NCI-H2081 (cell line): ENCODE data around the gene LRR1.
A peak's percentile ranks its signal among the peaks of the same experiment; 100 is the strongest.
"Not testable (repeated sequence)": the region's sequence is repeated elsewhere in the genome, so short reads cannot be mapped to it uniquely, and the experiment has no call there.

Source experiments
- DNase-seq, 2 experiments: peaks; one replicate each; lab custom pipeline; 2025; lab: John Stamatoyannopoulos, UW

The LRR1 gene

DNA sequence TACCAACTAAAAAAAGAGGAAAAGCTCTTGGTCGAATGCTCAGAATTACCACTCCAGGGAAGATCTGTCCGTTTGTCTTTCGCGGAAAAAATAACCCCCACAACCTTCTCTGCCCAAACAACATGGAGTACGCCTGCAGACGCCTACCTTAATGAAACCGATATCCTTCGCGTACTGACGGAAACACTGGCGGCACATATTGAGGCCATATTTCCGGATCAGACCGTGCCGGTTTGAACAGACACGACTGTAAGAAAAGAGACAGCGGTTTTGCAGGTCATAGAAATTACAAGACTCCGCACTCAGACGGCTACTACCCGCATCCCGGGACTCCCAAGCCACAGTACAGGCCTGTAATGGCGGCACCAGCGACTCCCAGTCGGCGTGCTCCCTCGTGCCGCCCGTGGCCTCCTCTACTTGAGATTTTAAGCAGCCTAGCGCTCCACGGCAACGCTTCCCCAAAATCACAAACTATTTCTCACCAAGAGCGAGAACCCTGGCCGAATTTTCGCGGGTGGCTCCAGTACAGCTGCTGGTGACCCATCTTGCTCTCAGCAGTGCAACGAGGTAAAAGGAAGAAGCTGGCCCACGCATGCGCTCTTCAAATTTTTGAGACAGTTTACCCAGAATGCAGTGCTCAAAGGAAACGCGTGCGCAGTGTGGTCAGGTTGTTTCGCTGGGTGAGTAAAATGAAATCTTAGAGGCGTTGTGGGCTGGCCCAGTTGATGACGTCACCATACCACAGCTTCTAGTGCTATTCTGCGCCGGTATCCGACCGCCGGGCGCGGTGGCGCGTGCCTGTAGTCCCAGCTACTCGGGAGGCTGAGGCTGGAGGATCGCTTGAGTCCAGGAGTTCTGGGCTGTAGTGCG is 12.7 kb upstream of the LRR1 start, which contains the start of gene RPS29:
RPS29 (minus strand) TSS at position 578 of the 870 bp plus-strand sequence; CDS start at position 544, 34 bp downstream.
- DNase-seq, result peak; percentile 98 to 99

DNA sequence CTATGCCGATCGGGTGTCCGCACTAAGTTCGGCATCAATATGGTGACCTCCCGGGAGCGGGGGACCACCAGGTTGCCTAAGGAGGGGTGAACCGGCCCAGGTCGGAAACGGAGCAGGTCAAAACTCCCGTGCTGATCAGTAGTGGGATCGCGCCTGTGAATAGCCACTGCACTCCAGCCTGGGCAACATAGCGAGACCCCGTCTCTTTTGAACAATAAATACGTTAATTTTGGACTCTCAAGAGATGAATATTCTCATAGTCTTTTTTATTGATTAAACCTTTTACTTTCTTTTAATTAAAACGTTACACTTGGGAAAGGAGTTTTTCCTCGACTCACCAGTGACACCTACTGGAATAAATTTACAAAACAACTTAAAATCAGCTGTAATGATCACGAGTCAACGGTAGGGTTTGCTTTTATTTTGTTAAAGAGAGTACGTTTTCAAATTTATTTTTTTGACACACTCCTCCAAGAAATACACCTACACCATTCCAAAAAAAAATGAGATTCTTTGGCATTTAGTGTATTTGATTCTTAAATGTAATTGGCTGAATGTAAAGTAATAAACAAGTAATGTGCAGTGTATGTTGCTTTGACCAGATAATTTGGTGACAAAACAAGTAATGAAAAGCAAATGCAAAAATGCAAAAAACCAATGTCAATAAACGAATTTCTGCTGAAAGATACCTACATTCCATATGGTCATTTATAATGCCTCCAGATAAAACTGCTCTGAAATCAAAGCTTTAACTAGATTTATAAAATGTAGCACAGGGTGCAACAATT is 11.9 kb upstream of the LRR1 start:
- peak; percentile 53 to 68 for DNase-seq

DNA sequence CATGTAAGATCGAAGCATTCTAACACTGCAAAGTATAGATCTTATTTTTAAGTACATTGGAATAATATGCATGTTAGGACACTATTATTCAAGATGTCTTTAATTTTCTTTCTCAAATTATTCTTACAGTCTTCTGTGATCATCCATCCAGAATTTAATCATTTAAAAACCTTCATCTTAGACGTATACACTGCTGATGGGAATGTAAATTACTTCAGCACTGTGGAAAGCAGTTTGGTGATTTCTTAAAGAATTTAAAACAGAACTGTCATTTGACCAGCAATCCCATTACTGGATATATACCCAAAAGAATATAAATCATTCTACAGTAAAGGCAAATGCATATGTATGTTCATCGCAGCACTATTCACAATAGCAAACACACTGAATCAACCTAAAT is 9.4 kb upstream of the LRR1 start:
- DNase-seq, result no peak

DNA sequence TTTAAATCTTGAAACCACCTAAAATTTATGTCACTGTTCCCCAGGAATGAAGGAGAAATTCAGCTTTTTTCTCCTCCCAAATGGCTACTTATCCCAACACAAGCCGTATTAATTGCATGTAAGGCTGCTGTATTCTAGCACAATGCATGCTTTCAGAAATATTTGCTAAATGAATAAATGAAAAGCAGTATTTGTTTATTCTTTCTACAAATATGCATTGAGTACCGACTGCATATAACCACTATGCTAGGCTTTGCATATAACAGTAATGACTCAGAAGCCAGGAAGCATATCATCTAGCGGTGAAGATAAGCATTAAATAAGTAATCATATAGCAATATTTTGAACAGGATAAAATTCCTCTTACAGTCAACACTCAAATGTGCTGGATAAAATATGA is 5.7 kb upstream of the LRR1 start:
- no peak for DNase-seq

DNA sequence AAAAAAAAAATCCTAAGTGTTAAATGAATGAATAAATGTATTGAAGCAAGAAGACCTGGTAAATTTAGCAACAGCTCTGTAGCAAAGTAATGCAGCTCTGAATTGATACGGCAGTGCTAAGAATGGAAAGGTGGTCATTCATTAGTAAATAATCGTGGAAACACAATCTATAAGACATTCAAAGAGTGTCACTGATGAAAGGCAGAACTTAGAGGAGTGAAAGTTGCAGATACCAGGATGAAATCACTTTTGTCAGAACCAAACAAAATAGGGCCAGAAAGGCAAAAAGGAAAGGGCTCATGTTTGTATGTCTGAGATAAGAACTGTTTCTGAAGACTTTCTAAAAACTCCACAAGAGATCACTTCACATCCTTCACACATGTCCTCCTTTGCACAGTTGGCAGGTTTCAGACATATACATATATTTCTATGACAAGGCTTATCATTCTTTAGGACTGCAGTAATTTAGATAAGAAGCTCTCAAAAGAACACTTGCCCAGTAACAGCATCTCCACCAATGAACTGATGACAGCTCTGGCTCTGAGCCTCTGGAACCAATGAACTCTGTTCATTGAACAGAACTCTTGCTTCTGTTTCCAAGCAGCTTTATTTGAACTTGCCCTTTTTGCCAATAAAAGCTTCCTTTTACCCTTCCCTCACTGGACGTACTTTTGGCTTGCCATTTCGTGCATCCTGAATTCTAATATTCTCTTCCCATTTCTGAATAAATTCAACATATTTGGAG is 4.2 kb upstream of the LRR1 start:
- DNase-seq, result no peak

DNA sequence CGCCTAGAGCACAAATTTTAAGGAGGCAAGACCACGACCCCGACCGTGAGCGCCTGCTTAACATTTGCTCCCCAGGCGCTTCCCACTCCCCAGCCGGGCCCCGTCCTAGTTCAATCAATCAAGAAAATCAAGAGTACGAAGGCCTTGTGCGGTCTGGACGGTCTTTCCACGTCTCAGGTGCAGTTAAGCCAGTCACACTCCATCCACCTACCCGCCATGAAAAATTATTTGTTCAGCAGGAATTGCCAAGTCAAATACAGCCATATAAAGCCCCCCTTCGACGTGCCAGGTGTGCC is 603 bp upstream of the LRR1 start:
- DNase-seq, result no peak

DNA sequence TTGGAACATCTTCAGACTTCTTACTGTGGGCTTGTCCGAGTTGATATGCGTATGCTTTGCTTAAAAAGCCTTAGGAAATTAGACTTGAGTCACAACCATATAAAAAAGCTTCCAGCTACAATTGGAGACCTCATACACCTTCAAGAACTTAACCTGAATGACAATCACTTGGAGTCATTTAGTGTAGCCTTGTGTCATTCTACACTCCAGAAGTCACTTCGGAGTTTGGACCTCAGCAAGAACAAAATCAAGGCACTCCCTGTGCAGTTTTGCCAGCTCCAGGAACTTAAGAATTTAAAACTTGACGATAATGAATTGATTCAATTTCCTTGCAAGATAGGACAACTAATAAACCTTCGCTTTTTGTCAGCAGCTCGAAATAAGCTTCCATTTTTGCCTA is 8.8 kb downstream of the LRR1 start:
- DNase-seq, result no peak

DNA sequence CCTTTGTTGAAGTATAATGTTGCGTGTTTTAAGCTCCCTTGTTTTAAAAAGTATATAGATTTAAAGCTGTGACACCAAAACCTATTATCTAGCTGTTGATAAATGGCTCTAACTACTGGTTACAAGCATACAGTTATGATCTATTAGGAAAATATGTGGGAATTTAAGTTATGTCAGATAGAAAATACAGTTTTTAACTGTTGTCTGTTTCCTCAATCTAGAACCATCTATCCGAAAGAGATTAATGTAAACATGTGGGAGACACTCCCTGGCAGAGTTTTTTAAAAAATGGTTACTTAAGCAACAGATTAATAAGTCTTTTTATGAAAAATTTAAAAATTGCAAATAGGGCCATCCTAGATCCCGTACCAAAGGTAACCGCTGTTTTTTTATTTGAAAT is 13.5 kb downstream of the LRR1 start:
- no peak for DNase-seq

DNA sequence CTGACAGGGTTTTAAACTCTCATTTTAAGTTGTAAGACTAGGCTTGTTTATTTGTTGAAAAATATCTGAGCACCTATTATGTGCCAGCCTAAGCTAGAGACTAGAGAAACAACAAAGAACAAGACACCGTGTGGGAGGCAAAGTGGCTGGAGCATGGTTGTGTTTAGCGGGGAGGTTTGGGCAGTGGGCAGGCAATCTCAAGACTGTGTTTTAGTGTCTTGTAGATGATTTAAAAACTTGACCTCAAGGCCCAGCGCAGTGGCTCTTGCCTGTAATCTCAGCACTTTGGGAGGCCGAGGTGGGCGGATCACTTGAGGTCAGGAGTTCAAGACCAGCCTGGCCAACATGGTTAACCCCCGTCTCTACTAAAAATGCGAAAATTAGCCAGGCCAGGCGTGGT is 13.9 kb downstream of the LRR1 start:
- no peak for DNase-seq

DNA sequence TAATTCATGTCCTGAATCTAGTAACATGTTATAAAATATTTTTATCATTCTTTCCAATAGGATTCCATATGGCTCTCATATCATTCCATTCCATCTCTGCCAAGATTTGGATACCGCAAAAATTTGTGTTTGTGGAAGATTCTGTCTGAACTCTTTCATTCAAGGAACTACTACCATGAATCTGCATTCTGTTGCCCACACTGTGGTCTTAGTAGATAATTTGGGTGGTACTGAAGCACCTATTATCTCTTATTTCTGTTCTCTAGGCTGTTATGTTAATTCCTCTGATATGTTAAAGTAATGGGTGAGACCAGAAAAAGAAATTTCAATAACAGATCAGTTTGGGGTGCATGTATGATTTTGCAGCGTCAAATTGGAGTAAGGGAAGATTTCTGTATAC is 15.5 kb downstream of the LRR1 start:
- no peak for DNase-seq

DNA sequence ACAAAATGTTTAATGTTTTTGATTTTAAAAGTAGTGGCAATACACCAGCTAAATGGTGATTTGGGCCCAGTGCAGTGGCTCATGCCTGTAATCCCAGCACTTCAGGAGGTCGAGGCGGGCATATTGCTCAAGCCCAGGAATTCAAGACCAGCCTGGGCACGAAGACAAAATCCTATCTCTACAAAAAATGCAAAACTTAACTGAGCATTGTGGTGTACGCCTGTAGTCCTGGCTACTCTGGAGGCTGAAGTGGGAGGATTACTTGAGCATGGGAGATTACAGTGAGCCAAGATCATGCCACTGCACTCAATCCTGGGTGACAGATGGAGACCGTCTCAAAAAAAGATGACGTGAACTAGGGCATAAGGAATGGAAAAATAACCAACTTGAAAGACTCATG is 17.0 kb downstream of the LRR1 start:
- no peak for DNase-seq

DNA sequence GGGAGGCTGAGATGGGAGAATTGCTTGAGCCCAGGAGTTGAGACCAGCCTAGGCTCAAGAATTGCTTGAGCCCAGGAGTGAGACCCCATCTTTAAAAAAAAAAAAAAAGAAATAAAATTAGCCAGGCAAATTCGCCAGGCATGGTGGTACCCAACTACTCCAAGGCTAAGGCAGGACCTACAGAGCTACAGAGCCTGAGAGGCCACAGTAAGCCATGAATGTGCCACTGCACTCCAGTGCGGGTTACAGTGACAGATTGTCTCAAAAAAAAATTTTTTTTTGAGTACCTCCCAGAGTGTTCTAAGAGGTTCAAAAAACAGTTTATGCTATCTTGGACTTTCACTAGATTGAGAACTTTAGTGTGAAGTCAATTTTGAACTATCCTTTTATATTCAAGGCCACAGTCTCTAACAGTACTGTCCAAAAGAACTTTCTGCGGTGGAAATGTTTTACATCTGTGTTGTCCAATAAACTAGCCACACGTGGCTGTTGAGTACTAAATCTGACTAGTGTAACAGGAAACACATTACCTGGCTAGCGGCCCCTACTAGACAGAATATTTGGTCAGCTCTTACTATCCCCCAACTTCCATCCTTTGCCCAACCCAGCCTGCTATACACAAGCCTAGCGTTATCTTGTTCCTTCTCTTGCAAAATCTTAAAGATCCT is 19.2 kb downstream of the LRR1 start:
- DNase-seq, result no peak

DNA sequence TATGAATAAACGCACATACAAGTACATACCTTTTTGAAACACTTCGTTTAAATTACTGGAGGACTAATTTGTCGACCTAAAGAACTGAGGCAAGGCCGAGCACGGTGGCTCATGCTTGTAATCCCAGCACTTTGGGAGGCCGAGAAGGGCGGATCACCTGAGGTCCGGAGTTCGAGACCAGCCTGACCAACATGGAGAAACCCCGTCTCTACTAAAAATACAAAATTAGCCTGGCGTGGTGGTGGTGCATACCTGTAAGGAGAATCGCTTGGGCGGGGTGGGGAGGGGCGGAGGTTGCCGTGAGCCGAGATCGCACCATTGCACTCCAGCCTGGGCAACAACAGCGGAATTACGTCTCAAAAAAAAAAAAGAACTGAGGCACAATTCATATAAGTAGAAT is 20.5 kb downstream of the LRR1 start:
- DNase-seq, result not testable (repeated sequence)

DNA sequence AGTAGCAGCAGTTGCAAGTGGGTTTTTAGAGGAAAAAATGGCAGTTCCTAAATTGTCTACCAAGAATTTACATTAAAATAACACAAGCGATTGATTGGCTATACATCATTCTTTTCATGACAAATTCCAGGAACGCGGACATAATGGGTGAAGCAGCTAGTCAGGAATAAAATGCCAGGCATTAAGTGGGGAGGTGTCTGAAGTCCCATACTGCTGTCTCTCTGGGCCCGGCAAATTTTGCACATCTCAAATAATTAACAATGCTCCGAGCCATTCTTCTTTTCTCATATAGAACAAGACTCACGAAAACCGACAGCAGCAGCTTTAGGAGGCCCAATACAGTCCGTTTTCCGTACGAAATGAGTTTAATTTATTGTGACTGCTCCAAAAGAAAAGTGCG is 21.0 kb downstream of the LRR1 start:
- DNase-seq, result no peak

DNA sequence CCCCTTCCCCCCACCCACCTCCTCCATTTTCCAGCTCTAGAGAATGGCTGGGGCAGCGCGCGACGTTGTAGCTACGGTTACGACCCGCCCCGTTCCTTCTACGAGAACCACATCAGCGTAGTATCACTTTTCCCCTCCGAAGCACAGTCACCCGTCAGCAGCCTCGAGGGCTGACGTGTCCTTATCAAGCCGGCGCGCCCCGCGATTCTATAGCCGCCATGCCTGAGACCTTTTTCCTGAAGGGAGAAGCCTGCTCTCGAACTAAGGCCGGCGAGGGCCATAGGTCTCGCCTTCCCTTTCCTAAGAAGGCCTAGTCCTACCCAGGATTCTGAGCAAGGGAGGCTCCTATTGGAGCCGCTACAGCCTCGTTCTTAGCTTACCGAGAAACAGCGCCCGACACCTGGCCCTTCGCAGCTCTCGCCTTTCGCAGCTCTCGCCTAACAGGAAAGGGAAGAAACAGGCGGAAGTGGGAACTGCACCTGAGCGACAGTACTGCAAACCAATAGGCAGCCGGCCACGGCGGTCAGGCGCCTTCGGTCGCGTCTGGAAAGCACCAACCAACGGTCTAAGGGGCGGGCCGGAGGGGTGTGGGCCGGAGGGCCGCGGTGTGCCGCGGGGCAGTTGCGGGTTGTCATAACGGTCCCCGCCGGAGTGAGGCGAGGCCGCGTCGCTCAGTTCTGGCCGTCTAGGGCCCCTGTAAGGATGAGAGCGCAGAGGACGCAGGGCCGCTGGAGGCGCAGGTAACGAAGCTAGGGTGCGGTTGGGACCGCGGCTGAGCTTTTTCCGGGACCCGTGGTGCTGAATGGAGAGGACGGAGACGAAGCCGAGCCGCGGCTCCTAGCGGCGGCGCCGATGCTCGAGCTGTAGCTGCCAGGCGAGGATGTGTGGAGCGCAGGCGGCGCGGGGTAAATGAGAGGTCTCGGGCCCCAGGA is 21.7 kb downstream of the LRR1 start, which contains the start of the genes MGAT2 and RPL36AL:
MGAT2 (plus strand) TSS at position 618 of the 932 bp plus-strand sequence. CDS start 470 bp downstream, outside the sequence.
RPL36AL (minus strand) TSS at position 445 of the 932 bp plus-strand sequence. CDS start 1,522 bp downstream, outside the sequence.
- peak; percentile 96 to 99 for DNase-seq

DNA sequence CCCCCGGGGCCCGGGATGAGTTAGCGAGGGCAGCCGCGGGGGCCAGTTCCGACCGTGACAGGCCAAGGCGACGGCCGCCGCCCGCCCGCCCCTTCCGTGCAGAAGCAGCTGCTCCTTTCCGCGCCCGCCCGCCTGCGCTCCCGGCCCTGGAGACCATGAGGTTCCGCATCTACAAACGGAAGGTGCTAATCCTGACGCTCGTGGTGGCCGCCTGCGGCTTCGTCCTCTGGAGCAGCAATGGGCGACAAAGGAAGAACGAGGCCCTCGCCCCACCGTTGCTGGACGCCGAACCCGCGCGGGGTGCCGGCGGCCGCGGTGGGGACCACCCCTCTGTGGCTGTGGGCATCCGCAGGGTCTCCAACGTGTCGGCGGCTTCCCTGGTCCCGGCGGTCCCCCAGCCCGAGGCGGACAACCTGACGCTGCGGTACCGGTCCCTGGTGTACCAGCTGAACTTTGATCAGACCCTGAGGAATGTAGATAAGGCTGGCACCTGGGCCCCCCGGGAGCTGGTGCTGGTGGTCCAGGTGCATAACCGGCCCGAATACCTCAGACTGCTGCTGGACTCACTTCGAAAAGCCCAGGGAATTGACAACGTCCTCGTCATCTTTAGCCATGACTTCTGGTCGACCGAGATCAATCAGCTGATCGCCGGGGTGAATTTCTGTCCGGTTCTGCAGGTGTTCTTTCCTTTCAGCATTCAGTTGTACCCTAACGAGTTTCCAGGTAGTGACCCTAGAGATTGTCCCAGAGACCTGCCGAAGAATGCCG is 22.6 kb downstream of the LRR1 start:
- peak; percentile 51 to 70 for DNase-seq

DNA sequence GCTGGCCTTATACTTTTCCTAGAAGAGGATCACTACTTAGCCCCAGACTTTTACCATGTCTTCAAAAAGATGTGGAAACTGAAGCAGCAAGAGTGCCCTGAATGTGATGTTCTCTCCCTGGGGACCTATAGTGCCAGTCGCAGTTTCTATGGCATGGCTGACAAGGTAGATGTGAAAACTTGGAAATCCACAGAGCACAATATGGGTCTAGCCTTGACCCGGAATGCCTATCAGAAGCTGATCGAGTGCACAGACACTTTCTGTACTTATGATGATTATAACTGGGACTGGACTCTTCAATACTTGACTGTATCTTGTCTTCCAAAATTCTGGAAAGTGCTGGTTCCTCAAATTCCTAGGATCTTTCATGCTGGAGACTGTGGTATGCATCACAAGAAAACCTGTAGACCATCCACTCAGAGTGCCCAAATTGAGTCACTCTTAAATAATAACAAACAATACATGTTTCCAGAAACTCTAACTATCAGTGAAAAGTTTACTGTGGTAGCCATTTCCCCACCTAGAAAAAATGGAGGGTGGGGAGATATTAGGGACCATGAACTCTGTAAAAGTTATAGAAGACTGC is 23.4 kb downstream of the LRR1 start:
- no peak for DNase-seq

DNA sequence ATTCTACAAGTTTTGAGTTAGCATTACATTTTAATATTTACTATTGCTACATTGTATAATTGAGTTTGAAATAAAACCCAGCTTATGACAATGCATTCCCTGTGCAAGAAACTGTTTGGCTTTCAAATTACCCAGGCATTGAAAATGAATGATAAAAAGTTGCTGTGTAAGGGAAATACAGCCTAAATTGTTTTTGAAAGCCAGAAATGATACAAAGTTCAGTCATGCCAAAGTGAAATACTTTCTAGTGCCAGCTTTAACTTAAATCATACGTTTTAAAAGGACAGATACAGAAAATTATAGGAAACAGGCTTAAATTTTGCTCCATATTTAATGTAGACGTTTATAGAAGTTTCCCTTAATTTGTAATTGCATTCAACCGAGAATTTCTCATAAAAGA is 24.6 kb downstream of the LRR1 start:
- no peak for DNase-seq
